HG03354 (cell line): Measurements from ENCODE around the gene ESPNL.

Experiments used
- ATAC-seq: cut with Tn5 transposase; IDR thresholded peaks from one replicate; pipeline ENCODE4 v1.9.1; 2021; ENCODE audit warnings: mild to moderate bottlenecking; ENCODE audit not compliant: unreplicated experiment, poor library complexity, severe bottlenecking

The ESPNL gene

GRCh38 chr2:238077292-238077691 is 22.8 kb upstream of the ESPNL start:
- no peak for ATAC-seq

- ATAC-seq = no peak
These were observed 20.2 kb upstream of the ESPNL start for GRCh38 chr2:238079874-238080327.

- ATAC-seq = no peak
These were observed 19.6 kb upstream of the ESPNL start for GRCh38 chr2:238080518-238080917.

- no peak for ATAC-seq
These were observed 19.0 kb upstream of the ESPNL start for GRCh38 chr2:238081150-238081549.

DNA sequence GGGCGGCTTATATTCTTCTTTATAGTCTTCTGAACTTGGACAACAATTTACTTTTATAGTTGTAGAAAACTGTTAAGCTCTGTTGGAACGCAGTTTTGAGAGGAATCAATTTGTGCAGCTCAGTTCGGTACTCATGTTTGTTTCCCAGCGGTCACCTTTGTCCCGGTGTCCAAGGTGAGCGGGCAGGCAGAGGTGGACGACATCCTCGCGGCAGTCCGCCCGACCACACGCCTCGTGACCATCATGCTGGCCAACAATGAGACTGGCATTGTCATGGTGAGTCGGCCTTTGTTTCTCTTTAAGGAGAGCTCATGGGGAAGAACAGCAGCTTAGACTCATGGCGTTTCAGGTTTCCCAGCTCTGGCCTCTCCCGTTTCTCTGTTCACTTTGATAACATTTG is 18.6 kb upstream of the ESPNL start:
- ATAC-seq = no peak

DNA sequence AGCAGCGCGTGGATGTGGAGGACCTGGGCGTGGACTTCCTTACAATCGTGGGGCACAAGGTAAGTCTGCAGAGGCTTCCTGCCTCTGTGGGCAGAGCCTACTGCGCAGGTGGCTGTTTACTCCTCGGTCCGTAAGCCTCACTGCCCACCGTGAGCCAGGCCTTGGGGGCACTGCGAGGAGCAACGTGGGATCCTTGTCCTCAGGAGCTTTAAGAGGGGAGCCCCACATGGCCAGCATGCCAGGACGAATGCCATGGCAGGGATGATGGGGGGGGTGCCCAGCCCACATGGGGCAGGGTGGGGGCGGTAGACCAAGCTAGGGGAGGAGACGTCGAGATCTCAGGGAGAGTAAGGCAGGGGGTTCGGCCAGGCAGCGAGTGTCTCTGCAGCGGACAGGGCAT is 18.0 kb upstream of the ESPNL start:
- ATAC-seq = no peak

DNA sequence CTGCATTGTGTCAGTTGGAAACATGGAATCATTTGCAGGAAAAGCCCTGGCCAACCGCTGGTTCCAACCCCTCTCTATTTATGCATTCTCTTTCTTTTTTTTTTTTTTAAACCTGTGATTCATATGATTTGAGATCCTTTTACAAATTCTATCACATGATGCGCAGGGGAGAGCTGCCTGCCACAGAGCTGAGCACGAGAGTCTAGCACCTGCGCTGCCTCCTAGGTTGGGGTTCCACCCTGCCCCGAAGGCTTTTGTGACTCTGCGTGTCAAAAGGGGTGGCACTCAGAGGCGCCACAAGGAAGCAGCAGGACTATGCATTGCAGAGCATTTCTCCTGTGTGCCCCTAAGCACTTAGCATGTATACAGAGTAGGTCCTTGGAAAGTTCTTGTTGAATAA is 17.3 kb upstream of the ESPNL start:
- no peak for ATAC-seq

DNA sequence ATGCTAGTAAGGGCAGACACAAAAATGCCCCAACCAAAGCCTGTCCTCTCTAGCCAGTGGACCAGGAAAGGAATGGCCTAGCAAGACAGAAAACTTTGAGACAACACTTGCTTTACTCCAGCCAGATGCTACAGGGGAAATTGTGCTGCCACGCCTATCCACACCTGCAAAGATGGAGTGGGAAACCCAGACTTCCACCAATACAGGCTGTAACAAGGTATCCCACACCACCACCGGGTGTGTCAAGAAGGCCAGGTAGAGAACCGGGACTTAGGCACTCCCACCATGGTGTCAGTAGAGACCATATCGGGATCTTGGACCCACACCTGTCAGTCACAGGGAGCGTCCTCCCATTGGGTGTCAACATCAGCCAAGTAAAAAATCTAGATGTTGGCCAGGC is 16.2 kb upstream of the ESPNL start:
- no peak for ATAC-seq

DNA sequence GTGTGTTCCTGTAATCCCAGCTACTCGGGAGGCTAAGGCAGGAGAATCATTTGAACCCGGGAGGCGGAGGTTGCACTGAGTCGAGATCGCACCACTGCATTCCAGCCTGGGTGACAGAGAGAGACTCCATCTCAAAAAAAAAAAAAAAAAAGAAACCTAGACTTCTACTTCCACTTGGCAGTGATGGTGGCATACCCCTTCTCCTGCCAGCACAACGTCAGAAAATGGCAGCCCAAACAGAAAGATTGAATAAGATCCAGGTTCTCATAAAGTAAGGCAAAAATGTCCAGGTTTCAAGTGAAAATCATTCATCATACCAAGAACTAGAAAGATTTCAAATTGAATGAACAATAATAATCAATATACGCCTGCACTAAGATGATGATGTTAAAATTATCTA is 15.4 kb upstream of the ESPNL start:
- no peak for ATAC-seq

DNA sequence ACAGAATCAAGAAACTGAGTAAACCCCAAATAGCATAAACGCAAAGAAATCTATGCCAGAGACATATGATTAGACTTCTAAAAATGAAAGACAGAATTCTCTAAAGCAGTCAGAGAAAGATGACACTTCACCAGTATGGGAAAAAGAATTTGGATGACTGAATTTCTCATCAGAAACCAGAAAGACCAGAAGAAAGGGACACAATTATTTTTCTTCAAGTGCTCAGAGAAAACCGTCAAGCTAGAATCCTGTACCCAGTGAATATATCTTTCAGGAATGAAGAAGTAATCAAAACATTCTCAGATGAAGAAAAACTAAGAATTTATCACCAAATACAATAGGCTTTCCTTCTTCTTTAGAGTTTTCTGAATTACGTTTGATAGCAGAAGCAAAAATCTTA is 14.2 kb upstream of the ESPNL start:
- no peak for ATAC-seq

DNA sequence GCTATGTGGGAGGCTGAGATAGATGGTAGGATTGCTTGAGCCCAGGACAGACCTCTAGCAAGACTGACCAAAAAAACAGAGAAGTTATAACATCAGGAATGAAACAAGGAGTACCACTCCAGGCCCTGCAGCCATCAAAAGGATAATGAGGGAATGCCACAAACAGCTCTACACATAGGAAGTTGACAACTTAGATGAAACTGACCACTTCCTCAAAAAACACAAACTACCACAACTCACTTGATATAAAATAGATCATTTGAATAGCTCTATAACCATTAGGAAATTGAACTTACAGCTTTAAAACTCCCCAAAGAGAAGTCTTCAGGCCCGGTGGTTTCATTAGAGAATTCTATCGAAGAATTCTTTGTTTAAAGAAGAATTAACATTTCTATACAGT is 12.9 kb upstream of the ESPNL start:
- ATAC-seq = no peak

DNA sequence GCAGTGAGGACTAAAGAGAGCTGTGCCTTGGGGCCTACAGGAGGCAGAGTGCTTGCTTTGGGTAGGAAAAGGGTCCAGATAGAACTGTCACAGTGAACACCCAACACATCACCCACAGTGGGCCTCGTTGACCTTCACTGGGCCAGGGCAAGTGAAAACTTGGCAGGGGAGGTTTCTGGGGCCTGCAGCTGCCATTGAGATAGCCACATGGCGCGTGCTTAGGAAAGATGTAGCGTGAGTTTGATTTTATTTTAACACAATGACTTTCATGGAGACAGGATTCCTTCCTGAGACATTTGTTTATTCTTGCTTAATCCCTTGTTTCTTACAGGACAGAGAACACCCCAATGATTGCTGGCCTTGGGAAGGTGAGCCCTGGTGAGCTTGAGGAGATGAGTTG is 9.3 kb upstream of the ESPNL start:
- ATAC-seq = no peak

DNA sequence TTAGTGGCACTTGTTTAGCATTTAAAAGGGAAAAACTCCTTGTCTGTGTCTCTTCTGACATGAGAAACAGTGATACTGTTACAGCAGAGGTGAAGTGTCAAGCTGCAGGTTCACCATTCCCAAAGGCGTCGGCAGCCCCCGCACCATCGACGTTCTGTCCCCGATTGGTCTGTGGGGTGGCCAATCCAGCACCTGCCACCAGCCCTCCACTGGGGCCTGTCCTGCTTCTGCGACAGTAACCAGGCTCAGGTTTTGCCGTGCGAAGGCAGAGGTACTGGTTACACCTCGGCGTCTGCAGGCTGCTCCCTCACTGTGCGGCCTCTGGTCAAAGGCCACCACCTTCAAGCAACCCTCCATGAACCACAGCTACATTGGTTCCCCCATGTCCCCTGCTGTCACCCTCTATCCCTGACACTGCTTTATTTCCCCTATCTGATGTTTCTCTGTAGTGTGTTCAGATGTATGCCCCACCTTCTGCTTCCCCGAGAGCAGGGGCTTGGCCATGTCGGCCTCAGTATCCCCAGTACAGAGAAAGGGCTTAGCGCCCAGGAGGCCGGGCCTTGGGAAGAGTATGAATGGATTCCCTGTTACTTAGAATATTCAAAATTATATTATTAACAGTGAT is 8.6 kb upstream of the ESPNL start:
- no peak for ATAC-seq

DNA sequence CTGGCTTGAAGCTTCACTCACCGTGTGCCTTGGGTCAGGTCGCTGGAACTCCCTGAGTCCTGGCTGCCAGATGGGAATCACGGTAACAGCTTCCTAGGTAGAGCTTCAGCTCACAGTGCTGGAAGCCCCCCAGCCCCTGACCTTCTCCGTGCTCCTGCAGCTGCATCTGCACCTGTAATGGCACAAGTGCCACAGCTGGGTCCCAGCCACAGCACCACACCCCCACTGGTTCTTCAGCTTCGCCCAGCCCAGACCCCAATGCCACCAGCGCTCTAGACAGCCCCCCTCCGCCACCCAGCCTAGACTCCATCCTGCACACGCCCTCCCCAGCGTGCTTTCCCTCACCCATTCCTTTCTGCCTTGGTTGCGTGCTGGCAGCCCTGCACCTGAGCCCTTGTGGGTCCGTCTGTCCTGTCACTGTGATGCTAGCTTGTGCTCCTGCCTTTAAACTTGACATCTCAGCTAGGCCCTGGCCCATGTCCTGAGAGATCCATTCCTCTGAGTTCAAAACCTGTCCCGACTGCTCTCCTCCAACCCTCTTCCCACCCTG is 7.6 kb upstream of the ESPNL start:
- ATAC-seq = no peak

GRCh38 chr2:238093181-238094140 is 6.7 kb upstream of the ESPNL start:
- no peak for ATAC-seq

GRCh38 chr2:238094438-238095022 is 5.6 kb upstream of the ESPNL start:
- no peak for ATAC-seq

DNA sequence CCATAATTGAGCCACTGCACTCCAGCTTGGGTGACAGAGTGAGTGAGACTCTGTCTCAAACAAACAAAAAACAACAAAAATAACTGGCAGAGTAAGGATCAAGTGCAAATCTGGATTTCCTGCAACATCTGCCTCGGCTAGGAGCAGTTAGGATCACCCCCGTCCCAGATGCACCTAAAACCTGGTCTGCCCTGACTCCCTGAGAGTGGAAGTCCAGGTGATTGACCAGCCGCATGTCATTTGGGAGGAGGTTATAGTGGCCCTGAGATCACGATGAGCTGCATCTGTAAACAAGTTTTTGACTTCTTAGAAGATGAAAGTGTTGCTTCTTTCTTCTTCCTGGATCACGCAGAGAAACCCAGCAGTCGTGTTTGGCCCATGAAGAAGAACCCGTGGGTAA is 5.0 kb upstream of the ESPNL start:
- no peak for ATAC-seq

DNA sequence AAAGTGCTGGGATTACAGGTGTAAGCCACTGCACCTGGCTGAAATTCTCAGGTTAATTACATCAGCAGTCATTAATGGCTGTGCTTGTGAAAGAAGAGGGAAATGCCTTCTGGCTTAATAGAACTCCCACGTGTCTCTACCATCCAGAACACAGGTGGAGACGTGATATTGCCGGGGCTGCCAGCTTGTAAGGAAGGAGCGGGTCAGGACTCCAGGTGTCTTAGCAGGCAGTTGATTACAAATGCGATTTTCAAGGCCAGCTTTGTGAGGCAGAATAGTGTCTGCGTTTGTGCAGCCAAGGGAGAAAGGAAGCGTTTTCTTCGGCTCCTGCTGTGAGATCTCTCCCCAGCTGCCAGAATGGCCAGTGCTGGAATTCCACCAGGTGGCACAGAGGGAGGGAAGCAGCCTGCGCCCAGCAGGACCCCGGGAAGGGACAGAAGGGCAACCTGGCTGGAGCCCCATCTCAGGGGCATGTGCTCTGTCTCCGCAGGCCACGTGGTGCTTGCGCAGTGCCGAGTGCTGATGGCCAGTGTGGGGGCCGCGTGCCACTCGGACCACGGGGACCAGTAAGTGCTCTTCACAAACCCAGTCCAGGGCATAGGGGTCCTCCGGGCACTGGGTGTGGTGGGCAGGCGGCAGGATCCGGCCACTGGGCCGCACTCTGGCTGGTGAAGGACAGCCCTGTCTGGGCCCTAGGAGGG is 3.7 kb upstream of the ESPNL start:
- ATAC-seq = no peak

DNA sequence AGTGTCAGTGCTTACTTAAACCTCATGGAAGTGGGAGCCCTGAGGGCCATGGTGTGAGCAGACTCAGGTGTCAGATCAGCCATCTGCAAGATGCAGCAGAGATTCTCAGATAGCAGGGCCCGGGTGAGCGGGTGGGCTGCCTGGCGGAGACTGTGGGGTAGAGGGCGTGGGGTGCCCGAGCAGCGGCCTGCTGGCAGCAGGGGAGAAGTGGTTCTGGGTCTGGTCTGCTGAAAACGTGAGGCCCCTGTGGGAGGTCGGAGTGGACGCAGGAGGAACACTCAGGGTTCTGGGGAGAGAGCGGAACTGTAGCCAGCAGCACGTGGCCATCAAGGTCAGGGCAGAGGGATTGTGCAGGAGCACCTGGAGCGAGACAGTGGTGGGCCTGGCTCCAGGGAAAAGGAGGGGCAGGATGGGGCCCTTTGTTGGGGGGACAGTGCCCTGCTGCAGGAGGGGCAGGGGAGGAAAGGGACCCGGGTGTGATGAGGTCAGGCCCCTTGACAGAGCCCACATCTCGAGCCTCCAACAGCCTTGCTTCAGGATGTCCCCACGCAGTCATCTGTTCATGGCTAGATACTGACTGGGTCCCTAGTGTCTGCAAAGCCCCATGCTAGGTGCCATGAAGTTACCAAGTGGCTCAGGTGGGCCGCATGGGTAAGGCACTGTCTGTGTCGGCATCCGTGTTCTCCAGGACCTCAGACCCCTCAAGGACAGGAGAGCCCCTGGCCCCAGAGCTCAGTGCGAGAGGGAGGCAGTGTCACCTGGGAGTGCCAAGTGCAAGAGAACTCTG is 2.7 kb upstream of the ESPNL start:
- no peak for ATAC-seq
